GM12878 (cell line): ENCODE measurements around the gene SBNO2. TPM values are rescaled to one million over a fixed set of nuclear protein-coding genes. Genes with fewer than 3 reads are reported as not detected.

Source experiments
- EED ChIP-seq: sonication (generic); IDR thresholded peaks from 2 replicates; pipeline ENCODE4 v1.6.1; 2016; ENCODE audit warnings: antibody characterized with exemption, low read depth
- IRF4 ChIP-seq: IDR thresholded peaks from 2 replicates; pipeline ENCODE4 v1.6.1; 2011; ENCODE audit warnings: low read depth, low read length
- PML ChIP-seq: IDR thresholded peaks from 2 replicates; pipeline ENCODE4 v1.6.1; 2012; ENCODE audit warnings: low read length, inconsistent platforms
- SP1 ChIP-seq: IDR thresholded peaks from one replicate; pipeline ENCODE4 v1.6.1; 2011; ENCODE audit warnings: low read depth, low read length
- TAF1 ChIP-seq: IDR thresholded peaks from 2 replicates; pipeline ENCODE4 v1.6.1; 2011; ENCODE audit warnings: mild to moderate bottlenecking, low read depth, low read length, borderline replicate concordance
- ZBED1 ChIP-seq: IDR thresholded peaks from 2 replicates; pipeline ENCODE4 v1.6.1; 2016; ENCODE audit warnings: borderline replicate concordance
- polyA plus RNA-seq, 11 experiments: library from polyadenylated mRNA; depleted of rRNA in 4 of 11; unstranded in 6 of 11; stranded (reverse) in 5 of 11; fragments of >200 nt; fragmentation: Nextera tagmentation in 4 of 11; fragmentation: Illumina TruSeq in 1 of 11; extraction: Ambion mirVana in 4 of 11; extraction: Trizol in 1 of 11; gene quantifications; 1 replicate in 1 of 11; 2 replicates in 10 of 11; pipeline versions ENCODE4 v1.2.1 to v1.2.3, GENCODE V29; 2011 to 2016; ENCODE audit warnings: inconsistent platforms in 2 of 11, missing spikeins in 2 of 11, low read depth in 1 of 11
- total RNA-seq, 4 experiments: library from RNA; depleted of rRNA in 3 of 4; stranded (reverse); fragments of >200 nt in 3 of 4; fragmentation: Illumina TruSeq in 1 of 4; extraction: Trizol in 1 of 4; gene quantifications; 2 replicates each; pipeline versions ENCODE4 v1.2.1 to v1.2.3, GENCODE V29; 2013 to 2021
- TF ChIP-seq, protein P1 (sequence below): fragments of 450-650 bp; IDR thresholded peaks from 2 replicates; pipeline ENCODE4 v1.6.1; 2017; ENCODE audit warnings: mild to moderate bottlenecking, moderate library complexity
- TF ChIP-seq, protein P2 (sequence below): IDR thresholded peaks from 2 replicates; pipeline ENCODE4 v1.6.1; 2011; ENCODE audit warnings: low read depth, low read length, improper control_type of control experiment, borderline replicate concordance

The SBNO2 gene
- total and polyA plus RNA-seq, 10 of the 15 experiments (the other 5 are each of a cell fraction or from before 2014, with no cell fraction given): 0.08 to 44.6 (median 5.4) TPM

DNA sequence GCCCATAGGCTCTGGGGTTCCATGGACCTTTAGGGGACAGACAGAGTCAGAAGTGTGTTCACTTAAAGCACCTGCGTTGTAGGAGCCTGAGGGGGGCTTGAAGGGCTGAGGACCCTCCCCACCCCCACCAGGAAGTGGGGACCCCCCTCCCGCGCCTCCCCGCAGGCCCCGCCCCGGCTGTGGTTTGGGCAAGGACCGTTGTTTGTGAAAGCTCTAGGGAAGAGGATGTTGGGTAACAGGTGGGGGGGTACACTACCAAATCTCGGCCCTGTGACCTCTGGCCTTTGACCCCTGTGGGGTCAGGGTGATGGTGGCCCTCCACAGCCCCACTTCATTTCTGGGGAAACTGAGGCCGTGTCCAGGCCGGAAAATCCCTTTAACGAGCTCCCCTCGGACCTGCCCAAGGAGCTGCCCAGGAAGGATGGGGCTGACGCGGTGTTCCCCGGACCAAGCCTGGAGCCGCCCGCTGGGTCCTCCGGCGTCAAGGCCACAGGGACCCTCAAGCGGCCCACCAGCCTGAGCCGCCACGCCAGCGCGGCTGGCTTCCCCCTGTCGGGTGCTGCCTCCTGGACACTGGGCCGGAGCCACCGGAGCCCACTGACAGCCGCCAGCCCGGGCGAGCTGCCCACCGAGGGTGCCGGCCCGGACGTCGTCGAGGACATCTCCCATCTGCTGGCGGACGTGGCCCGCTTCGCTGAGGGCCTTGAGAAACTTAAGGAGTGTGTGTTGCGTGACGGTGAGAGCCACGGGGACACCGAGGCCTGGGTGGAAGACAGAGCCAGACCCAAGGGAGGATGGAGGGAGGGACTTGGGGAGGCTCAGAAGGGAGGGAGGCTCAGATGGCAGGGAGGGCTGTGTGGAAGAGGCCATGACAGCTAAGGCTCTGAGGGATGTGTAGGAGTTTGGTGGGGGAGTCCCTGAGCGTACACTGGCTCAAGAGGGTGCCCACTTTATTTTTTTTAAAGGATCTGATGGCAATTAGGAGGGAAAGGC lies 105.8 kb downstream of the SBNO2 start (continued):
- no peak for TF ChIP-seq TAF1
- TF ChIP-seq, protein P1, sequence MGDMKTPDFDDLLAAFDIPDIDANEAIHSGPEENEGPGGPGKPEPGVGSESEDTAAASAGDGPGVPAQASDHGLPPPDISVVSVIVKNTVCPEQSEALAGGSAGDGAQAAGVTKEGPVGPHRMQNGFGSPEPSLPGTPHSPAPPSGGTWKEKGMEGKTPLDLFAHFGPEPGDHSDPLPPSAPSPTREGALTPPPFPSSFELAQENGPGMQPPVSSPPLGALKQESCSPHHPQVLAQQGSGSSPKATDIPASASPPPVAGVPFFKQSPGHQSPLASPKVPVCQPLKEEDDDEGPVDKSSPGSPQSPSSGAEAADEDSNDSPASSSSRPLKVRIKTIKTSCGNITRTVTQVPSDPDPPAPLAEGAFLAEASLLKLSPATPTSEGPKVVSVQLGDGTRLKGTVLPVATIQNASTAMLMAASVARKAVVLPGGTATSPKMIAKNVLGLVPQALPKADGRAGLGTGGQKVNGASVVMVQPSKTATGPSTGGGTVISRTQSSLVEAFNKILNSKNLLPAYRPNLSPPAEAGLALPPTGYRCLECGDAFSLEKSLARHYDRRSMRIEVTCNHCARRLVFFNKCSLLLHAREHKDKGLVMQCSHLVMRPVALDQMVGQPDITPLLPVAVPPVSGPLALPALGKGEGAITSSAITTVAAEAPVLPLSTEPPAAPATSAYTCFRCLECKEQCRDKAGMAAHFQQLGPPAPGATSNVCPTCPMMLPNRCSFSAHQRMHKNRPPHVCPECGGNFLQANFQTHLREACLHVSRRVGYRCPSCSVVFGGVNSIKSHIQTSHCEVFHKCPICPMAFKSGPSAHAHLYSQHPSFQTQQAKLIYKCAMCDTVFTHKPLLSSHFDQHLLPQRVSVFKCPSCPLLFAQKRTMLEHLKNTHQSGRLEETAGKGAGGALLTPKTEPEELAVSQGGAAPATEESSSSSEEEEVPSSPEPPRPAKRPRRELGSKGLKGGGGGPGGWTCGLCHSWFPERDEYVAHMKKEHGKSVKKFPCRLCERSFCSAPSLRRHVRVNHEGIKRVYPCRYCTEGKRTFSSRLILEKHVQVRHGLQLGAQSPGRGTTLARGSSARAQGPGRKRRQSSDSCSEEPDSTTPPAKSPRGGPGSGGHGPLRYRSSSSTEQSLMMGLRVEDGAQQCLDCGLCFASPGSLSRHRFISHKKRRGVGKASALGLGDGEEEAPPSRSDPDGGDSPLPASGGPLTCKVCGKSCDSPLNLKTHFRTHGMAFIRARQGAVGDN: peak; percentile 99
- no peak for TF ChIP-seq ZBED1
- TF ChIP-seq SP1: no peak
- no peak for TF ChIP-seq EED
- TF ChIP-seq, protein P2, sequence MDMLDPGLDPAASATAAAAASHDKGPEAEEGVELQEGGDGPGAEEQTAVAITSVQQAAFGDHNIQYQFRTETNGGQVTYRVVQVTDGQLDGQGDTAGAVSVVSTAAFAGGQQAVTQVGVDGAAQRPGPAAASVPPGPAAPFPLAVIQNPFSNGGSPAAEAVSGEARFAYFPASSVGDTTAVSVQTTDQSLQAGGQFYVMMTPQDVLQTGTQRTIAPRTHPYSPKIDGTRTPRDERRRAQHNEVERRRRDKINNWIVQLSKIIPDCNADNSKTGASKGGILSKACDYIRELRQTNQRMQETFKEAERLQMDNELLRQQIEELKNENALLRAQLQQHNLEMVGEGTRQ: no peak
- no peak for TF ChIP-seq IRF4
- no peak for TF ChIP-seq PML
